NCI-H82 treated with DMSO at 0.1 percent for 48 hours (cell line): Measurements from ENCODE around the gene ZNF816.
A peak's percentile ranks its signal among the peaks of the same experiment; 100 is the strongest.
"Not testable (repeated sequence)": the region's sequence is repeated elsewhere in the genome, so short reads cannot be mapped to it uniquely, and the experiment has no call there.

Experiments used
- DNase-seq: peaks from one replicate; lab custom pipeline; 2025; ENCODE audit not compliant: unreplicated experiment; lab: John Stamatoyannopoulos, UW

Gene ZNF816

GRCh38 chr19:52962394-52963246 is at the start of gene ZNF816:
TSS of gene ZNF816 (minus strand) at chr19:52962881. CDS start at chr19:52956089, 6,792 bp downstream.
- DNase-seq, result peak; percentile 78

GRCh38 chr19:53012006-53012405 is 49.3 kb upstream of the ZNF816 start:
- no peak for DNase-seq

- DNase-seq, result no peak
These were observed 47.8 kb upstream of the ZNF816 start for GRCh38 chr19:53010494-53010893.

GRCh38 chr19:53008061-53008778 is 45.5 kb upstream of the ZNF816 start:
- no peak for DNase-seq

- DNase-seq, result no peak
These were observed 44.9 kb upstream of the ZNF816 start for GRCh38 chr19:53007606-53008005.

- DNase-seq, result no peak
These were observed 44.5 kb upstream of the ZNF816 start for GRCh38 chr19:53007200-53007599.

GRCh38 chr19:53004242-53004641 is 41.6 kb upstream of the ZNF816 start:
- DNase-seq, result no peak

GRCh38 chr19:53002479-53002878 is 39.8 kb upstream of the ZNF816 start:
- DNase-seq, result no peak

- no peak for DNase-seq
These were observed 35.3 kb upstream of the ZNF816 start for GRCh38 chr19:52997975-52998374.

GRCh38 chr19:52995711-52996110 is 33.0 kb upstream of the ZNF816 start:
- DNase-seq, result no peak

GRCh38 chr19:52993342-52994178 is 30.9 kb upstream of the ZNF816 start:
- DNase-seq, result peak; percentile 7

GRCh38 chr19:52992109-52993004 is 29.7 kb upstream of the ZNF816 start:
- peak; percentile 0 for DNase-seq

GRCh38 chr19:52991484-52991883 is 28.8 kb upstream of the ZNF816 start:
- no peak for DNase-seq

- DNase-seq, result no peak
These were observed 28.2 kb upstream of the ZNF816 start for GRCh38 chr19:52990759-52991418.

- no peak for DNase-seq
These were observed 25.8 kb upstream of the ZNF816 start for GRCh38 chr19:52988506-52988905.

- DNase-seq, result no peak
These were observed 24.5 kb upstream of the ZNF816 start for GRCh38 chr19:52987221-52987620.

GRCh38 chr19:52983167-52983566 is 20.5 kb upstream of the ZNF816 start:
- not testable (repeated sequence) for DNase-seq

- no peak for DNase-seq
These were observed 18.6 kb upstream of the ZNF816 start for GRCh38 chr19:52981329-52981728.

- DNase-seq, result no peak
These were observed 5.1 kb upstream of the ZNF816 start for GRCh38 chr19:52967772-52968171.

GRCh38 chr19:52963247-52963618 is 552 bp upstream of the ZNF816 start:
- DNase-seq, result no peak
